ENCODE data around the gene NCS1. TPM values are rescaled to one million over a fixed set of nuclear protein-coding genes. Genes with fewer than 3 reads are reported as not detected.

NCS1 gene
- total RNA-seq, 1 donor from 2014 or later, result 37.7 TPM

DNA sequence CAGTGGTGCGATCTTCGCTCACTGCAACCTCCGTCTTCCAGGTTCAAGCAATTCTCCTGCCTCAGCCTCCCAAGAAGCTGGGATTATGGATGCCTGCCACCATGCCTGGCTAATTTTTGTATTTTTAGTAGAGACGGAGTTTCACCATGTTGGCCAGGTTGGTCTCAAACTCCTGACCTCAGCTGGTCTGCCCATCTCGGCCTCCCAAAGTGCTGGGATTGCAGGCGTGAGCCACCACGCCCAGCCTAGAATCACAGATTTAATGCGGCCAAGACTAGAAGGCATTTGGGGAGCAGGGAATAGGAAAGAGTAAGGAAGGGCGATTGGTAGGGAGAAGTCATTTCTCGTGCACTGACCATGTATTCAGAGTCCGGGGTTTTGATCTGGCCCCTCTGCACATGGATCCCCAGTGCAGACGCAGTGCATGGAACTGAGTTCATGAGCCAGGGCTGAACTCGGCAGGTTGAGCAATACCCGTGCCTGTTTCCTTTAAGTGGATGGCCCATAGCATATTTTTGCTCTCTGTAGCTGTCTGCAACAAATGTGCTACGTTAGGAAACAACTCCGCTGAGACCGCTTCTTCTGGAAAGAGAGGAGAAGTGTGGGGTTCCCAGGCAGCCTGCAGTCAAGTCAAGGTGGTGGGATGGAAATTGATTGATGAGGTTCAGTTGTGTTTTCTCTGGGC is 90.0 kb downstream of the NCS1 start:
- Mint-ChIP-seq H3K4me1 (ENCODE audit: unreplicated experiment) (peaks cover 5% of the 10 kb centered on the region), H3K4me3 (ENCODE audit: unreplicated experiment) (no peak overlapping the region), H3K27ac (ENCODE audit: unreplicated experiment) (no peak overlapping the region), H3K27me3 (ENCODE audit: unreplicated experiment) (peaks cover 80% of the 10 kb centered on the region), H3K9me3 (ENCODE audit: unreplicated experiment) (no peaks in the 10 kb centered on the region), H3K36me3 (ENCODE audit: unreplicated experiment) (no peaks in the 10 kb centered on the region)
- DNase-seq (ENCODE audit: extremely low spot score, unreplicated experiment), result no peak
- TF ChIP-seq, protein P1, sequence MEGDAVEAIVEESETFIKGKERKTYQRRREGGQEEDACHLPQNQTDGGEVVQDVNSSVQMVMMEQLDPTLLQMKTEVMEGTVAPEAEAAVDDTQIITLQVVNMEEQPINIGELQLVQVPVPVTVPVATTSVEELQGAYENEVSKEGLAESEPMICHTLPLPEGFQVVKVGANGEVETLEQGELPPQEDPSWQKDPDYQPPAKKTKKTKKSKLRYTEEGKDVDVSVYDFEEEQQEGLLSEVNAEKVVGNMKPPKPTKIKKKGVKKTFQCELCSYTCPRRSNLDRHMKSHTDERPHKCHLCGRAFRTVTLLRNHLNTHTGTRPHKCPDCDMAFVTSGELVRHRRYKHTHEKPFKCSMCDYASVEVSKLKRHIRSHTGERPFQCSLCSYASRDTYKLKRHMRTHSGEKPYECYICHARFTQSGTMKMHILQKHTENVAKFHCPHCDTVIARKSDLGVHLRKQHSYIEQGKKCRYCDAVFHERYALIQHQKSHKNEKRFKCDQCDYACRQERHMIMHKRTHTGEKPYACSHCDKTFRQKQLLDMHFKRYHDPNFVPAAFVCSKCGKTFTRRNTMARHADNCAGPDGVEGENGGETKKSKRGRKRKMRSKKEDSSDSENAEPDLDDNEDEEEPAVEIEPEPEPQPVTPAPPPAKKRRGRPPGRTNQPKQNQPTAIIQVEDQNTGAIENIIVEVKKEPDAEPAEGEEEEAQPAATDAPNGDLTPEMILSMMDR (IDR thresholded peaks at IDR 0.05), result no peak

DNA sequence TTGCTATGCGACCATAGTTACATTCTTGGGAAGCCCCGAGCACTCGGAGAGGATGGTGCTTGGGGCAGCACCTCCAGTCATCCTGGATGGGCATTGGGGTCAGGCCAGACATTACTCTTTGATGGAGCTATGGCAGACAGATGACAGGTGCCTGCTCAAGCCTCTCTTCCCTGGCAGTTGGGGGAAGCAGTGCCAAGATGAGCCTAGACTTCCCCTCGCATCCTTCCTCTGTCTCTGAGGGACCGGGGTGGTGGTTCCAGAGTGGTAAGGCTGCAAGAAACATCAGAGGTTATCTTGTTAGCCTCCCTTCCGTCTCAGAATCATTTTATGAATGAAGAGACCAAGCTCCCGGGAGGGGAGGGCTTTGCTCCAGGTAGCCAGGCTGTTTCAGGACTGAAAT is 90.6 kb downstream of the NCS1 start:
- Mint-ChIP-seq H3K9me3 (ENCODE audit: unreplicated experiment) (no peaks in the 10 kb centered on the region), H3K27ac (ENCODE audit: unreplicated experiment) (no peak overlapping the region), H3K36me3 (ENCODE audit: unreplicated experiment) (no peaks in the 10 kb centered on the region), H3K4me1 (ENCODE audit: unreplicated experiment) (peaks cover 5% of the 10 kb centered on the region), H3K27me3 (ENCODE audit: unreplicated experiment) (peaks cover 81% of the 10 kb centered on the region), H3K4me3 (ENCODE audit: unreplicated experiment) (no peak overlapping the region)
- TF ChIP-seq, protein P1 (IDR thresholded peaks at IDR 0.05), result no peak
- no peak for DNase-seq (ENCODE audit: extremely low spot score, unreplicated experiment)

DNA sequence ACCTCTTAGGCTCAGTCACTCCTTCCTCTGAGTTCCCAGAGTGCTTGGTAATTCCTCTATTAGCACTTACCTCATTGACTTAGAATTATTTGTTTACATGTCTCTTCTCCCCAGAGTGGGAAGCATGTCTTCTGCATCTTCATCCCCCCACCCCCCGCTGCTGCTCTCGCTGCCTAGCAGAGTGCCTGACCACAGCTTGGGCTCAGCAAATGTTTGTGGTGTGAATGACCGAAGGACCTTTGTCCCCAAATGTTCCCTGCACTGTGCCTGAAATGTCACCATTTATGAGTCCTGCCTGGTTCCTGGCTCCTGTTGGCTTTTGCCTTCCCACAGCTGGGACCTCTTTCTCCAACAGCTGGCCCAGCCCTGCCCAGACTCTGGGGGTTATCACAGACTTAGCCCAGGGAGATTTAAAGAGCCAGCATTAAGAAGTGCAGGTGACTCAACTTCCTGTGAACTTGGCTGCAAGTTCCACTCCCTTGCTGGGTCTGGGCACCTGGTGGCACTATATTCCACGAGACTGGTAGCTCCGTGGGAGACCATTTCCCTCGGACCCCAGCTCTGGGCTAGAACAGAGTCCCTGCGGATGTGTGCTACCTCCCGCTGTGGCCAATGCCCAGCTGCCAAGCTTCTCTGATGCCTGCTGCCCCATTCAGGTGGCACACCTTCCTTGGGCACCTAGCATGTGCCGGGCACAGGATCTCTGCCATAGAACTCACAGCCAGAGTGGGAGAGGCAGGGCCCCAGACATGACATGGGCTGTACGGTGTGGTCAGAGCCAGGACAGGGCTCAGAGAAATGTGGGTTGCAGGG is 91.6 kb downstream of the NCS1 start:
- no peak for DNase-seq (ENCODE audit: extremely low spot score, unreplicated experiment)
- Mint-ChIP-seq H3K27ac (ENCODE audit: unreplicated experiment) (no peak overlapping the region), H3K9me3 (ENCODE audit: unreplicated experiment) (no peaks in the 10 kb centered on the region), H3K27me3 (ENCODE audit: unreplicated experiment) (peaks cover 83% of the 10 kb centered on the region), H3K4me3 (ENCODE audit: unreplicated experiment) (no peak overlapping the region), H3K4me1 (ENCODE audit: unreplicated experiment) (peaks cover 5% of the 10 kb centered on the region), H3K36me3 (ENCODE audit: unreplicated experiment) (no peaks in the 10 kb centered on the region)
- TF ChIP-seq, protein P1 (IDR thresholded peaks at IDR 0.05), result no peak

DNA sequence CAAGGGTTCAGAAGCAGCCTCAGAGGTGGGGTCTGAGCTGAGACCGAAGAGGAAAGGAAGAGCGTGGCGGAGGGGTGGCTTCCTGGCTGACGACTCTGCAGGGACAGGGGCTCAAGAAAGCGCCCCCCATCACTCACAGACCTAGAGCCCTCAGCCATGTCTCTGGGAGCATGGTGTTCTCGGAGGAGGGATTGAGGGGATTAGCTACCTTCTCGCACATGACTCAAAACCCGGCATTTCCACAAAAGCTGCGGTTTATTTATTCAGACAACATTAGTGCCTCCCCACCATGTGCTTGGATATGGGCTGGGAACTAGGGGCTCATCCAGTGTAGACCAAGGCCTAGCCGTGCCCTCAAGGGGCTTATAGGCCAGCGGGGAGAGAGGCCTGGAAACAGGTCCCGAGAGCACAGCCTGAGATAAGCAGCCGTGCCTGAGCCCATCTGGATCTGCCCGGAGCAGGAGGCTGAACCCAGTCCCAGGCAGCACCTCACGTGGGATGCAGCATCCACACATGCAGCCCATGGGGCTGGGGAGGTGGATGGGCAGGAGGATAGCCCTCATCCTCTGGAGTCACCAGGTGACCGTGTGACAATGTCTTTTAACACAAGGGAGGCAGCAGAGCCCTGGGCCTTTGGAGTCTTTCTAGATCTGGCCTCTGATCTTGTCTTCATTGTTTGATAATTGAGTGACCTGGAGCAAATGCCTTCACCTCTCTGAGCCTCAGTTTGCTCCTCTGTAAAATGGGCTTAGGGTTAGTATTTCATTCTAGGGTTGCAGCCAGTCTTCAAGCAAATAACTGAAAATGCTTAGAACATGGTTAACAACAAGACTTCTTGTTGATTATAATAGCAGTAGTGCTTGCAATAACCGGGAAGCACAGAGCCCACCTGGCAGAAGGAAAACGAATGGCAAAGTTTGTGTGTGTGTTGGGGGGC is 92.5 kb downstream of the NCS1 start:
- no peaks in the 10 kb centered on the region for H3K9me3 Mint-ChIP-seq (ENCODE audit: unreplicated experiment)
- H3K4me3 Mint-ChIP-seq (ENCODE audit: unreplicated experiment), result no peak overlapping the region
- H3K27ac Mint-ChIP-seq (ENCODE audit: unreplicated experiment), result no peak overlapping the region
- peaks cover 83% of the 10 kb centered on the region for H3K27me3 Mint-ChIP-seq (ENCODE audit: unreplicated experiment)
- no peaks in the 10 kb centered on the region for H3K36me3 Mint-ChIP-seq (ENCODE audit: unreplicated experiment)
- TF ChIP-seq, protein P1 (IDR thresholded peaks at IDR 0.05), result no peak
- no peak for DNase-seq (ENCODE audit: extremely low spot score, unreplicated experiment)
- H3K4me1 Mint-ChIP-seq (ENCODE audit: unreplicated experiment), result peaks cover 5% of the 10 kb centered on the region
